CD4-positive, alpha-beta T cell (primary cell): ENCODE results near the gene CEP135. TPM values are rescaled to one million over a fixed set of nuclear protein-coding genes. Genes with fewer than 3 reads are reported as not detected.

ENCODE experiments used
- ATAC-seq: fragments of 200-7000 bp; cut with Tn5 transposase; one replicate; pipeline ENCODE4 v1.10.0; 2022; ENCODE audit warnings: mild to moderate bottlenecking; ENCODE audit not compliant: poor library complexity
- CTCF ChIA-PET: fragments of 350-600 bp; sonication (Branson Sonifier 250); formaldehyde crosslinking; loops from one replicate; lab custom pipeline; 2021; ENCODE audit warnings: antibody characterized with exemption, inconsistent platforms; lab: Charles Lee
- POLR2A ChIA-PET: fragments of 350-600 bp; sonication (Branson Sonifier 250); formaldehyde crosslinking; loops from one replicate; lab custom pipeline; 2021; ENCODE audit warnings: antibody characterized with exemption, inconsistent platforms; lab: Charles Lee
- DNase-seq, 14 experiments: peaks; one replicate each; pipeline ENCODE4 v3.0.0-alpha.2; 2013 to 2020; ENCODE audit warnings: mixed read lengths in 2 of 14
- H3K27ac ChIP-seq, 2 donors: one replicate each; pipeline versions ENCODE4 v1.5.1 to v1.7.0; 2013; ENCODE audit warnings: low read length in 2 of 2, low read depth in 1 of 2, mild to moderate bottlenecking in 1 of 2
- H3K27me3 ChIP-seq, 2 experiments: 1 replicate in 1 of 2; 2 replicates in 1 of 2; pipeline versions ENCODE4 v1.6.1 to v1.7.0; 2013; ENCODE audit warnings: low read length in 2 of 2, control low read depth in 1 of 2, mild to moderate bottlenecking in 1 of 2, moderate library complexity in 1 of 2; ENCODE audit not compliant: insufficient read depth in 2 of 2, control insufficient read depth in 1 of 2
- H3K36me3 ChIP-seq: one replicate; pipeline ENCODE4 v1.6.1; 2013; ENCODE audit warnings: low read length, control low read depth; ENCODE audit not compliant: insufficient read depth
- H3K4me1 ChIP-seq: one replicate; pipeline ENCODE4 v1.6.1; 2013; ENCODE audit warnings: low read length, control low read depth; ENCODE audit not compliant: insufficient read depth
- H3K4me3 ChIP-seq: one replicate; pipeline ENCODE4 v1.5.1; 2013; ENCODE audit warnings: mild to moderate bottlenecking, low read length, moderate library complexity
- H3K9me3 ChIP-seq, 2 experiments: 1 replicate in 1 of 2; 2 replicates in 1 of 2; pipeline versions ENCODE4 v1.6.1 to v1.7.0; 2013; ENCODE audit warnings: low read length in 2 of 2, mild to moderate bottlenecking in 2 of 2, control low read depth in 1 of 2, moderate library complexity in 1 of 2; ENCODE audit not compliant: control insufficient read depth in 1 of 2, insufficient read depth in 1 of 2
- H3K27ac Mint-ChIP-seq: one replicate; pipeline ENCODE4 v1.8.0; 2020; ENCODE audit warnings: mixed read lengths
- H3K27me3 Mint-ChIP-seq: one replicate; pipeline ENCODE4 v1.8.0; 2021; ENCODE audit warnings: mixed read lengths
- H3K36me3 Mint-ChIP-seq: one replicate; pipeline ENCODE4 v1.8.0; 2021; ENCODE audit warnings: low read depth, mixed read lengths
- H3K4me1 Mint-ChIP-seq: one replicate; pipeline ENCODE4 v1.8.0; 2021; ENCODE audit warnings: low read depth, mixed read lengths
- H3K4me3 Mint-ChIP-seq: one replicate; pipeline ENCODE4 v1.8.0; 2020; ENCODE audit warnings: mild to moderate bottlenecking, mixed read lengths
- H3K9me3 Mint-ChIP-seq: one replicate; pipeline ENCODE4 v1.8.0; 2020; ENCODE audit warnings: mixed read lengths
- intact Hi-C, 2 experiments: fragments of 100-400 bp; cut with DNase I in 1 of 2; cut with micrococcal nuclease in 1 of 2; formaldehyde crosslinking; loops; one replicate each; pipeline versions ENCODE4 v1.15.1 to v1.9.0; 2023 to 2025; cut with DNase I, micrococcal nuclease
- total RNA-seq, 174 experiments: library from RNA in 2 of 174; stranded (reverse) in 2 of 174; gene quantifications; one replicate each; pipeline ENCODE4 v1.2.3 and lab custom pipeline; 2021 to 2026
- TF ChIP-seq, protein P1 (sequence below): fragments of 200-600 bp; IDR thresholded peaks from one replicate; pipeline ENCODE4 v1.8.0; 2022; ENCODE audit warnings: antibody characterized with exemption, mild to moderate bottlenecking

Gene CEP135
- total RNA-seq, 2 experiments from 2014 or later, result 19.6 to 21.0 TPM

DNA sequence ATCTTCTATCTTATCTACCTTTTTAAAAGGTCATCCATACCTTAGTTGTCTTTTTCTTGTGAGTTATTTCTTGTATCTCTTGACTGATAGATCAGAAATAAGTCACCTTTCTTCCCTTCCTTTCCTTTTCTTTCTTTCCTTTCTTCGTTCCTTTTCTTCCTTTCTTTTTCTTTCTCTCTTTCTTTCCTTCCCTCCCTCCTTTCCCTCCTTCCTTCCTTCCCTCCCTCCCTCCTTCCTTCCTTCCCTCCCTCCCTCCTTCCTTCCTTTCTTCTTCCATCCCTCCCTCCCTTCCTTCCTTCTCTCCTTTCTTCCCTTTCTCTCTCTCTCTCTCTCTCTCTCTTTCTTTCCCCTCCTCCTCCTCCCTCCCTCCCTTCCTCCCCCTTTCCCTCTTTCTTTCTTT lies 93.5 kb downstream of the CEP135 start:
- no peak overlapping the region for H3K27ac ChIP-seq
- no peaks in the 10 kb centered on the region for H3K36me3 Mint-ChIP-seq
- H3K9me3 ChIP-seq, result no peaks in the 10 kb centered on the region
- no peaks in the 10 kb centered on the region for H3K4me1 ChIP-seq
- ATAC-seq (no peak), DNase-seq (no peak)
- no peak overlapping the region for H3K4me3 ChIP-seq
- ChIA-PET CTCF (no interaction called here), POLR2A (no interaction called here)
- peaks cover 38% of the 10 kb centered on the region for H3K27me3 Mint-ChIP-seq
- H3K9me3 Mint-ChIP-seq, result no peaks in the 10 kb centered on the region
- no peaks in the 10 kb centered on the region for H3K4me1 Mint-ChIP-seq
- H3K4me3 Mint-ChIP-seq, result no peak overlapping the region
- intact Hi-C loops, result no loop called here
- no peak overlapping the region for H3K27ac Mint-ChIP-seq
- H3K27me3 ChIP-seq, result no peaks in the 10 kb centered on the region
- TF ChIP-seq, protein P1, sequence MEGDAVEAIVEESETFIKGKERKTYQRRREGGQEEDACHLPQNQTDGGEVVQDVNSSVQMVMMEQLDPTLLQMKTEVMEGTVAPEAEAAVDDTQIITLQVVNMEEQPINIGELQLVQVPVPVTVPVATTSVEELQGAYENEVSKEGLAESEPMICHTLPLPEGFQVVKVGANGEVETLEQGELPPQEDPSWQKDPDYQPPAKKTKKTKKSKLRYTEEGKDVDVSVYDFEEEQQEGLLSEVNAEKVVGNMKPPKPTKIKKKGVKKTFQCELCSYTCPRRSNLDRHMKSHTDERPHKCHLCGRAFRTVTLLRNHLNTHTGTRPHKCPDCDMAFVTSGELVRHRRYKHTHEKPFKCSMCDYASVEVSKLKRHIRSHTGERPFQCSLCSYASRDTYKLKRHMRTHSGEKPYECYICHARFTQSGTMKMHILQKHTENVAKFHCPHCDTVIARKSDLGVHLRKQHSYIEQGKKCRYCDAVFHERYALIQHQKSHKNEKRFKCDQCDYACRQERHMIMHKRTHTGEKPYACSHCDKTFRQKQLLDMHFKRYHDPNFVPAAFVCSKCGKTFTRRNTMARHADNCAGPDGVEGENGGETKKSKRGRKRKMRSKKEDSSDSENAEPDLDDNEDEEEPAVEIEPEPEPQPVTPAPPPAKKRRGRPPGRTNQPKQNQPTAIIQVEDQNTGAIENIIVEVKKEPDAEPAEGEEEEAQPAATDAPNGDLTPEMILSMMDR, result no peak
- H3K36me3 ChIP-seq, result no peaks in the 10 kb centered on the region

DNA sequence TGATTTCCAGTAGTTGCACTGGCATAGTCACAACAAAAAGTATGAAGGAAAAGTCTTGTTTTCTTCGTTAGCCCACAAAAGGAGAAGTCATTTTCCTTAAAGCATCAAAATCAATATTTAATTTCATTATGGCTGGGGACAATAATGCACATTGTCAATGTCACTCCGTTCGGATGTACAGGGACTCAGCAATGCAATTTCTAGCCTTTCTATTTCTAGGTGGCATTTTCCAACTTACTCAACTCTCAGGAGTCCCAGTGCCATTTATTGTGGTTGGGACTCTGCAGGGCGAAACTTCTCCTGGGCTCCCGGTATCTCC lies 99.6 kb downstream of the CEP135 start:
- H3K9me3 Mint-ChIP-seq, result no peaks in the 10 kb centered on the region
- H3K36me3 ChIP-seq, result no peaks in the 10 kb centered on the region
- peaks cover 66% of the 10 kb centered on the region for H3K27me3 Mint-ChIP-seq
- intact Hi-C loops, result no loop called here
- H3K27ac Mint-ChIP-seq, result no peak overlapping the region
- no peak overlapping the region for H3K27ac ChIP-seq
- TF ChIP-seq, protein P1, result no peak
- H3K27me3 ChIP-seq, result peaks cover 22 to 44% of the 10 kb centered on the region in 2 experiments
- no peak for DNase-seq
- peaks cover 11% of the 10 kb centered on the region for H3K4me1 ChIP-seq
- ATAC-seq, result no peak
- peak overlapping the region; percentile 63 for H3K4me3 Mint-ChIP-seq
- peak overlapping the region; percentile 20 for H3K4me3 ChIP-seq
- H3K4me1 Mint-ChIP-seq, result peaks cover 11% of the 10 kb centered on the region
- no peaks in the 10 kb centered on the region for H3K9me3 ChIP-seq
- H3K36me3 Mint-ChIP-seq, result no peaks in the 10 kb centered on the region
- ChIA-PET POLR2A (no interaction called here), CTCF (no interaction called here)

DNA sequence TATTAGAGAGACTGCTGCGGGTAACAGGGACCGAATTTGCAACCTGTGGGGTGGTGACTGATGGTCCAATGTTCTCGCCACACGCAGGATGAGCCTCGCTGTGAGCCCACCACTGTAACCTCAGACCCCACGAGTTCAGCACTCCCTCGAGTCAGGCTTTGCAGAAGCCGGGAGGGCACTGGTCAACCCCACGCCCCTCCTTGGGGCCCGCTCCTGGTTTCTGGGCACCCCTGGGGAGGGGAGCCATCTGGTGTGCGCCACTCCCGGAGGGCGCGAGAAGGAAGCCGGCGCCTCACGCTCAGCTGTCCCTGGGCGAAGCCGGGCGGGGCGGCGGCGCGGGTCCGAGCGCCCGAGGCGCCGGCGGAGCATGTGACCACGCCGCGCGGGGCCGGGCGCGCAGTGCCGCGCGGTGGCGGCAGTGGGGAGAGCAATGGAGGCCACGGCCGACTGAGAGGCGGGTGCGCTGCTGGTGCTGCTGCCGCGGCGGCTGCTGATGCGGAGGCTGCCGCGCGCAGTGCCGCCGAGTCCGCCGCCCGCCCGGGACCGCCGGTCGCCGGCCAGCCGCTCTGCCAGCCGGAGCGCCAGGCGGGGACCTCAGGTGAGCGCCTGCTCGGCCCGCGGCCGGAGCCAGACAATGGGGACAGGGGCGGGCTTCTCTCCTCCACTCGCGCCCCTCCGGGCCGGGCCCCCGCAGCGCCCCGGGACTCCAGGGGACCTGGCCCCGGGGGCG lies 100.1 kb downstream of the CEP135 start:
- H3K27me3 ChIP-seq, result peaks cover 22 to 48% of the 10 kb centered on the region in 2 experiments
- H3K4me3 ChIP-seq, result peak overlapping the region; percentile 20
- H3K27me3 Mint-ChIP-seq, result peaks cover 66% of the 10 kb centered on the region
- no peak overlapping the region for H3K27ac Mint-ChIP-seq
- no peaks in the 10 kb centered on the region for H3K9me3 ChIP-seq
- no peaks in the 10 kb centered on the region for H3K9me3 Mint-ChIP-seq
- intact Hi-C loops, result no loop called here
- TF ChIP-seq, protein P1, result no peak
- H3K4me1 ChIP-seq, result peaks cover 11% of the 10 kb centered on the region
- no peaks in the 10 kb centered on the region for H3K36me3 Mint-ChIP-seq
- no peaks in the 10 kb centered on the region for H3K36me3 ChIP-seq
- H3K27ac ChIP-seq, result no peak overlapping the region
- H3K4me3 Mint-ChIP-seq, result peak overlapping the region; percentile 63
- ATAC-seq, result peak; percentile 72
- CTCF ChIA-PET, result no interaction called here
- POLR2A ChIA-PET, result no interaction called here
- peak in 10 of 14 experiments; percentile 2 to 53 (median 12) for DNase-seq
- peaks cover 11% of the 10 kb centered on the region for H3K4me1 Mint-ChIP-seq
